Measurements from ENCODE around the gene PCNT. TPM values are rescaled to one million over a fixed set of nuclear protein-coding genes. Genes with fewer than 3 reads are reported as not detected.
"Not testable (repeated sequence)": the region's sequence is repeated elsewhere in the genome, so short reads cannot be mapped to it uniquely, and the experiment has no call there.

The PCNT gene
- total and polyA plus RNA-seq, 2 of the 4 experiments (the other 2 are of a cell fraction), result 10.0 to 19.4 TPM

- Histone ChIP-seq H2AFZ (replicated peaks; ENCODE audit: low read length, poor library complexity) (no peak overlapping the region), H3K4me3 (ENCODE audit: insufficient read depth, low read depth, low read length) (no peak overlapping the region), H4K91ac (ENCODE audit: insufficient read depth, low read depth, low read length) (no peak overlapping the region), H3K4me2 (ENCODE audit: low read depth, low read length) (no peak overlapping the region), H3K27ac (ENCODE audit: insufficient read depth, low read length) (no peak overlapping the region), H3K14ac (replicated peaks; ENCODE audit: low read depth, low read length) (no peak overlapping the region), H3K4ac (ENCODE audit: low read depth, low read length) (no peak overlapping the region), H3K9ac (ENCODE audit: low read depth, low read length) (no peak overlapping the region), H3K18ac (ENCODE audit: low read depth, low read length) (no peak overlapping the region), H3K23ac (ENCODE audit: low read depth, low read length) (no peak overlapping the region), H2AK9ac (replicated peaks; ENCODE audit: low read depth, low read length, poor library complexity) (no peak overlapping the region), H3K27me3 (ENCODE audit: control insufficient read depth, insufficient read depth, low read length) (no peaks in the 10 kb centered on the region), H3K36me3 (ENCODE audit: control insufficient read depth, insufficient read depth, low read length) (peaks cover 21% of the 10 kb centered on the region), H2BK5ac (ENCODE audit: low read depth, low read length, poor library complexity, severe bottlenecking) (no peak overlapping the region), H4K8ac (ENCODE audit: low read depth in 2 of 2, low read length in 2 of 2) (no peak overlapping the region), H3K4me1 (ENCODE audit: control insufficient read depth, insufficient read depth, low read length) (no peaks in the 10 kb centered on the region), H2AK5ac (ENCODE audit: low read depth, low read length) (no peak overlapping the region), H2BK15ac (ENCODE audit: low read depth, low read length) (no peak overlapping the region), H3K56ac (ENCODE audit: extremely low read depth, insufficient read depth, low read length) (no peak overlapping the region), H4K20me1 (ENCODE audit: insufficient read depth, low read length) (no peaks in the 10 kb centered on the region), H2BK120ac (ENCODE audit: low read depth, low read length) (no peak overlapping the region), H4K5ac (ENCODE audit: low read depth, low read length) (no peak overlapping the region), H3K79me1 (ENCODE audit: low read depth in 1 of 2, low read length in 2 of 2) (peaks cover 7 to 19% of the 10 kb centered on the region in 2 experiments; a peak in 3 of 4 replicates), H3K9me3 (ENCODE audit: control insufficient read depth, insufficient read depth, low read length) (no peaks in the 10 kb centered on the region), H3K9me1 (ENCODE audit: insufficient read depth, low read length) (no peaks in the 10 kb centered on the region; the same call in 1 of the 2 replicates), H2BK20ac (ENCODE audit: low read depth, low read length) (no peak overlapping the region)
- DNase-seq (no peak), ATAC-seq (ENCODE audit: low read depth) (no peak)
- intact Hi-C loops (cut with micrococcal nuclease) (no loop called here), in situ Hi-C loops (cut with MboI; ENCODE audit: low sequenced_read_pairs) (no loop called here), dilution Hi-C loops (cut with HindIII; ENCODE audit: low sequenced_read_pairs, unreplicated experiment) (no loop called here)
- TF ChIP-seq POLR2A (IDR thresholded peaks at IDR 0.05; ENCODE audit: low read depth, low read length) (no peak), RFX5 (IDR thresholded peaks at IDR 0.05; ENCODE audit: low read depth, low read length) (no peak), MAZ (IDR thresholded peaks at IDR 0.05; ENCODE audit: borderline replicate concordance, low read depth, low read length) (no peak), RCOR1 (IDR thresholded peaks at IDR 0.05; ENCODE audit: insufficient replicate concordance, low read length) (no peak), CEBPB (IDR thresholded peaks at IDR 0.05; ENCODE audit: low read depth, low read length) (no peak)
- BruUV-seq (replicated peaks), result no TSS peak
- CTCF ChIA-PET, result no interaction called here
- no CpG with 5 or more reads among the region's 2 CpGs for WGBS, 2 experiments (ENCODE audit: extremely low coverage in 2 of 2, insufficient read length in 1 of 2)
- POLR2A ChIA-PET (ENCODE audit: unreplicated experiment), result interaction anchor here (0.6 kb wide), 1 partner anchor 10 kb away, joined by 3 read pairs; no protein-coding TSS in a partner anchor
Measured at GRCh38 chr21:46308431-46308830, 15.5 kb upstream of the PCNT start.

GRCh38 chr21:46310260-46310659 lies 13.7 kb upstream of the PCNT start:
- H3K23ac ChIP-seq (ENCODE audit: low read depth, low read length); POLR2A ChIA-PET (ENCODE audit: unreplicated experiment); H2BK15ac ChIP-seq (ENCODE audit: low read depth, low read length); H2AK5ac ChIP-seq (ENCODE audit: low read depth, low read length); H3K9me1 ChIP-seq (ENCODE audit: insufficient read depth, low read length); H4K91ac ChIP-seq (ENCODE audit: insufficient read depth, low read depth, low read length); H3K14ac ChIP-seq (replicated peaks; ENCODE audit: low read depth, low read length); H4K5ac ChIP-seq (ENCODE audit: low read depth, low read length); H2AK9ac ChIP-seq (replicated peaks; ENCODE audit: low read depth, low read length, poor library complexity); H3K27ac ChIP-seq (ENCODE audit: insufficient read depth, low read length); H3K56ac ChIP-seq (ENCODE audit: extremely low read depth, insufficient read depth, low read length); H3K18ac ChIP-seq (ENCODE audit: low read depth, low read length); H2BK120ac ChIP-seq (ENCODE audit: low read depth, low read length); H4K8ac ChIP-seq (ENCODE audit: low read depth in 2 of 2, low read length in 2 of 2); intact Hi-C loops (cut with micrococcal nuclease); H2BK5ac ChIP-seq (ENCODE audit: low read depth, low read length, poor library complexity, severe bottlenecking); ATAC-seq (ENCODE audit: low read depth); H3K9ac ChIP-seq (ENCODE audit: low read depth, low read length); H3K27me3 ChIP-seq (ENCODE audit: control insufficient read depth, insufficient read depth, low read length); H4K20me1 ChIP-seq (ENCODE audit: insufficient read depth, low read length); H3K4me1 ChIP-seq (ENCODE audit: control insufficient read depth, insufficient read depth, low read length); H2AFZ ChIP-seq (replicated peaks; ENCODE audit: low read length, poor library complexity); BruUV-seq (replicated peaks); in situ Hi-C loops (cut with MboI; ENCODE audit: low sequenced_read_pairs); H3K4me2 ChIP-seq (ENCODE audit: low read depth, low read length); DNase-seq; H3K9me3 ChIP-seq (ENCODE audit: control insufficient read depth, insufficient read depth, low read length); H3K4me3 ChIP-seq (ENCODE audit: insufficient read depth, low read depth, low read length); dilution Hi-C loops (cut with HindIII; ENCODE audit: low sequenced_read_pairs, unreplicated experiment); H2BK20ac ChIP-seq (ENCODE audit: low read depth, low read length); CTCF ChIA-PET; H3K4ac ChIP-seq (ENCODE audit: low read depth, low read length): not testable (repeated sequence)
- peaks cover 19% of the 10 kb centered on the region for H3K36me3 ChIP-seq (ENCODE audit: control insufficient read depth, insufficient read depth, low read length)
- no CpG with 5 or more reads among the region's 8 CpGs for WGBS, 2 experiments (ENCODE audit: extremely low coverage in 2 of 2, insufficient read length in 1 of 2)
- peaks cover 2 to 22% of the 10 kb centered on the region in 2 experiments; a peak in 3 of 4 replicates for H3K79me1 ChIP-seq (ENCODE audit: low read depth in 1 of 2, low read length in 2 of 2)
